H1 (cell line): ENCODE results near the gene TAF11L14. TPM values are rescaled to one million over a fixed set of nuclear protein-coding genes. Genes with fewer than 3 reads are reported as not detected.
"Not testable (repeated sequence)": the region's sequence is repeated elsewhere in the genome, so short reads cannot be mapped to it uniquely, and the experiment has no call there.

ENCODE experiments used
- CTCF ChIA-PET: fragments of 300-600 bp; sonication (Branson Sonifier 250); formaldehyde crosslinking; loops from one replicate; lab custom pipeline; 2021; ENCODE audit not compliant: partially characterized antibody; lab: Charles Lee
- POLR2A ChIA-PET: fragments of 300-600 bp; sonication (Branson Sonifier 250); formaldehyde crosslinking; loops from one replicate; lab custom pipeline; 2021; ENCODE audit warnings: inconsistent platforms; ENCODE audit not compliant: partially characterized antibody; lab: Charles Lee
- DNase-seq, 2 experiments: peaks; one replicate each; pipeline versions ENCODE4 v3.0.0 to v3.0.0-alpha.2; 2010 to 2022; ENCODE audit warnings: low spot score in 2 of 2, low read depth in 1 of 2, mixed read lengths in 1 of 2
- FAIRE-seq: peaks from 2 replicates; lab custom pipeline; 2011; peaks lifted over from hg19 to GRCh38; lab: Jason Lieb, UNC
- H2AFZ ChIP-seq: 2 replicates; pipeline ENCODE4 v1.8.1; 2012; ENCODE audit warnings: low read length, inconsistent platforms
- H2AK5ac ChIP-seq: 2 replicates; pipeline ENCODE4 v1.6.1; 2013; ENCODE audit warnings: low read depth, low read length
- H2BK120ac ChIP-seq: replicated peaks from 2 replicates; pipeline ENCODE3; 2013; ENCODE audit warnings: low read depth, low read length, inconsistent platforms
- H2BK12ac ChIP-seq: 2 replicates; pipeline ENCODE4 v1.6.1; 2013; ENCODE audit warnings: low read depth, low read length
- H2BK15ac ChIP-seq: 2 replicates; pipeline ENCODE4 v1.6.1; 2013; ENCODE audit warnings: low read length
- H2BK20ac ChIP-seq: 2 replicates; pipeline ENCODE4 v1.6.1; 2013; ENCODE audit warnings: low read length
- H2BK5ac ChIP-seq: 2 replicates; pipeline ENCODE4 v1.6.1; 2013; ENCODE audit warnings: low read depth, low read length
- H3K14ac ChIP-seq: 2 replicates; pipeline ENCODE4 v1.6.1; 2013; ENCODE audit warnings: inconsistent platforms; ENCODE audit not compliant: insufficient read length
- H3K18ac ChIP-seq: 2 replicates; pipeline ENCODE4 v1.6.1; 2013; ENCODE audit warnings: low read length; ENCODE audit errors: extremely low read depth
- H3K23ac ChIP-seq: 2 replicates; pipeline ENCODE4 v1.6.1; 2013; ENCODE audit warnings: inconsistent platforms; ENCODE audit not compliant: insufficient read length
- H3K23me2 ChIP-seq: 2 replicates; pipeline ENCODE4 v1.6.1; 2013; ENCODE audit warnings: low read depth, low read length
- H3K27ac ChIP-seq: 2 replicates; pipeline ENCODE4 v1.6.1; 2011; ENCODE audit warnings: low read depth, low read length, inconsistent platforms
- H3K27me3 ChIP-seq, 4 experiments: replicated peaks in 1 of 4; 1 replicate in 1 of 4; 2 replicates in 3 of 4; pipeline versions ENCODE4 v1.6.1 to v1.8.1; 2011 to 2013; ENCODE audit warnings: low read length in 3 of 4, mild to moderate bottlenecking in 3 of 4, inconsistent platforms in 2 of 4, mixed read lengths in 2 of 4, moderate library complexity in 1 of 4; ENCODE audit not compliant: control insufficient read depth in 3 of 4, insufficient read depth in 3 of 4; ENCODE audit errors: extremely low read depth in 1 of 4
- H3K36me3 ChIP-seq, 4 experiments: 2 replicates each; pipeline versions ENCODE4 v1.6.1 to v1.8.1; 2011 to 2013; ENCODE audit warnings: mild to moderate bottlenecking in 4 of 4, low read length in 3 of 4, moderate library complexity in 2 of 4, control low read depth in 1 of 4, inconsistent platforms in 1 of 4; ENCODE audit not compliant: insufficient read depth in 4 of 4, control insufficient read depth in 2 of 4
- H3K4ac ChIP-seq: replicated peaks from 2 replicates; pipeline ENCODE3; 2013; ENCODE audit warnings: low read length, low read depth, mixed read lengths, inconsistent platforms; ENCODE audit not compliant: insufficient read length
- H3K4me1 ChIP-seq, 4 experiments: replicated peaks in 1 of 4; 1 replicate in 1 of 4; 2 replicates in 3 of 4; pipeline versions ENCODE4 v1.6.1 to v1.8.1; 2011 to 2013; ENCODE audit warnings: low read length in 3 of 4, inconsistent platforms in 2 of 4, mixed read lengths in 1 of 4; ENCODE audit not compliant: insufficient read depth in 4 of 4, control insufficient read depth in 3 of 4
- H3K4me2 ChIP-seq, 2 experiments: 2 replicates each; pipeline versions ENCODE4 v1.6.1 to v1.8.1; 2011 to 2013; ENCODE audit warnings: low read depth in 2 of 2, low read length in 2 of 2, control low read depth in 1 of 2, inconsistent platforms in 1 of 2, mild to moderate bottlenecking in 1 of 2; ENCODE audit not compliant: insufficient read depth in 1 of 2
- H3K4me3 ChIP-seq, 4 experiments: fragments of 200-600, 300-600 bp in 1 of 4; sonication (generic), shearing (Covaris generic), sonication (Bioruptor Twin) in 1 of 4; 2 replicates each; pipeline versions ENCODE4 v1.5.1 to v1.8.1; 2011 to 2016; ENCODE audit warnings: low read length in 4 of 4, low read depth in 3 of 4, control low read depth in 2 of 4, inconsistent platforms in 2 of 4, mild to moderate bottlenecking in 2 of 4, mixed read lengths in 1 of 4, moderate library complexity in 1 of 4; ENCODE audit not compliant: insufficient read depth in 2 of 4; ENCODE audit errors: extremely low read depth in 1 of 4
- H3K56ac ChIP-seq: replicated peaks from 2 replicates; pipeline ENCODE3; 2013; ENCODE audit warnings: low read depth, mild to moderate bottlenecking, mixed read lengths, low read length, inconsistent platforms; ENCODE audit not compliant: insufficient read length
- H3K79me1 ChIP-seq: 2 replicates; pipeline ENCODE4 v1.6.1; 2013; ENCODE audit warnings: low read depth, low read length, control low read depth
- H3K79me2 ChIP-seq, 2 experiments: 2 replicates each; pipeline versions ENCODE4 v1.6.1 to v1.8.1; 2012 to 2013; ENCODE audit warnings: low read length in 2 of 2, mild to moderate bottlenecking in 2 of 2, inconsistent platforms in 1 of 2; ENCODE audit not compliant: insufficient read depth in 2 of 2, control insufficient read depth in 1 of 2
- H3K9ac ChIP-seq, 4 experiments: replicated peaks in 1 of 4; 1 replicate in 1 of 4; 2 replicates in 3 of 4; pipeline versions ENCODE4 v1.6.1 to v1.8.1; 2011 to 2013; ENCODE audit warnings: low read depth in 3 of 4, low read length in 3 of 4, control low read depth in 2 of 4, mild to moderate bottlenecking in 2 of 4, moderate library complexity in 2 of 4, inconsistent platforms in 1 of 4; ENCODE audit errors: extremely low read depth in 1 of 4
- H3K9me3 ChIP-seq, 2 experiments: 2 replicates each; pipeline versions ENCODE4 v1.6.1 to v1.8.1; 2012 to 2013; ENCODE audit warnings: mild to moderate bottlenecking in 2 of 2, moderate library complexity in 2 of 2, control low read depth in 1 of 2, inconsistent platforms in 1 of 2, low read depth in 1 of 2, low read length in 1 of 2, mixed read lengths in 1 of 2; ENCODE audit not compliant: insufficient read depth in 2 of 2
- H4K20me1 ChIP-seq, 2 experiments: replicated peaks in 1 of 2; 2 replicates each; pipeline versions ENCODE3 to v1.8.1; 2011 to 2013; ENCODE audit warnings: inconsistent platforms in 2 of 2, low read length in 2 of 2, mild to moderate bottlenecking in 1 of 2; ENCODE audit not compliant: insufficient read depth in 2 of 2, control insufficient read depth in 1 of 2
- H4K5ac ChIP-seq: 2 replicates; pipeline ENCODE4 v1.6.1; 2013; ENCODE audit warnings: low read length, low read depth, mixed read lengths, inconsistent platforms; ENCODE audit not compliant: insufficient read length
- H4K8ac ChIP-seq: 2 replicates; pipeline ENCODE4 v1.8.0; 2013; ENCODE audit warnings: mild to moderate bottlenecking, moderate library complexity, low read length, inconsistent platforms; ENCODE audit not compliant: insufficient read depth; ENCODE audit errors: extremely low read depth
- H4K91ac ChIP-seq: replicated peaks from 2 replicates; pipeline ENCODE3; 2013; ENCODE audit warnings: low read length, mixed read lengths, inconsistent platforms; ENCODE audit not compliant: insufficient read length
- WGBS, 2 experiments: shearing (Covaris generic) in 1 of 2; methylation state at CpG; one replicate each; pipeline versions ENCODE4 v1.1.6 to v1.1.7; 2013 to 2015; ENCODE audit warnings: low lambda C conversion rate in 2 of 2, mixed read lengths in 2 of 2, inconsistent platforms in 1 of 2, low coverage in 1 of 2, missing lambda C conversion rate in 1 of 2; ENCODE audit not compliant: insufficient replicate concordance in 2 of 2, insufficient coverage in 1 of 2, insufficient read length in 1 of 2; ENCODE audit errors: extremely low coverage in 1 of 2, missing lambda C conversion rate in 1 of 2; 5-methylcytosine and 5-hydroxymethylcytosine counted together
- polyA plus RNA-seq, 7 experiments: library from polyadenylated mRNA; depleted of rRNA in 3 of 7; stranded (reverse) in 5 of 7; unstranded in 2 of 7; fragments of >200 nt in 5 of 7; fragments of 200-250 nt in 2 of 7; gene quantifications; 1 replicate in 5 of 7; 2 replicates in 1 of 7; 4 replicates in 1 of 7; pipeline versions ENCODE4 v1.2.1 to v1.2.3, GENCODE V29; 2011 to 2013; ENCODE audit warnings: missing spikeins in 2 of 7, mixed read lengths in 2 of 7
- total RNA-seq: library from RNA; stranded (reverse); fragmentation: NEBNext Ultra II Directional; extraction: Animal tissue kit (Norgen Biotek cat#: 25700); gene quantifications from 2 replicates; pipeline ENCODE4 v1.2.1, GENCODE V29; 2021

Gene TAF11L14
- total and polyA plus RNA-seq, 2 of the 8 experiments (the other 6 are each of a cell fraction or from before 2014, with no cell fraction given), result not detected

DNA sequence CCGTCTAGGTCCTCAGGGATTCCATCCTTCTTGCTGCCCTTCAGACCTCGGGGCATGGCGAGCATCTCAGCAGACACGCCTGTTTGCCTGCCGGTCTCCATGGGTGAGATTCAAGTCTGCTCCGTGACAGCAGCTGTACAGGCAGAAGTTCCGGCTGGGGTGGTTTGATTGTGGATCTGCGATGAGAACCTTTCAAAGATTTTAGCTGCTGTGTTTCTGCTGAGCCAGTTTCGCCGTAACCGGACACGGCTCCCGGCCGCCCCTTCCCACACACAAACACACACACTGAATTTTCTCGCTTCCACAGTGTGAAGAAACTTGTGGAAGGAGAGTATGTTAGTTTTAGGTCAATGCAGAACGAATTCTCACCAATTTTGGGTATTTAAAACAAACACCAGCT lies 48.6 kb upstream of the TAF11L14 start, which contains the start of gene TAF11L7:
Gene TAF11L7 (minus strand): TSS at position 101 of the 400 bp plus-strand sequence.
- H2AK5ac ChIP-seq, DNase-seq, H2BK5ac ChIP-seq, H4K8ac ChIP-seq, H3K14ac ChIP-seq, H3K18ac ChIP-seq, H3K9me3 ChIP-seq, H2BK120ac ChIP-seq, H3K56ac ChIP-seq, H4K91ac ChIP-seq, CTCF ChIA-PET, H2BK20ac ChIP-seq, POLR2A ChIA-PET, H3K23ac ChIP-seq, H3K4me3 ChIP-seq, H3K4me1 ChIP-seq, H3K23me2 ChIP-seq, H3K9ac ChIP-seq, H3K79me2 ChIP-seq, H2BK12ac ChIP-seq, FAIRE-seq, H3K4me2 ChIP-seq, H3K36me3 ChIP-seq, H2AFZ ChIP-seq, H3K4ac ChIP-seq, H3K27ac ChIP-seq, H3K79me1 ChIP-seq, H3K27me3 ChIP-seq, H4K5ac ChIP-seq, H4K20me1 ChIP-seq, H2BK15ac ChIP-seq: not testable (repeated sequence)
- no CpG with 5 or more reads among the region's 16 CpGs for whole genome bisulfite sequencing, 2 experiments

- H2AFZ ChIP-seq, H3K9me3 ChIP-seq, H2BK5ac ChIP-seq, H4K91ac ChIP-seq, H2BK20ac ChIP-seq, H4K8ac ChIP-seq, POLR2A ChIA-PET, H3K56ac ChIP-seq, H2BK12ac ChIP-seq, H2AK5ac ChIP-seq, H3K23me2 ChIP-seq, H3K4me2 ChIP-seq, H4K20me1 ChIP-seq, H3K9ac ChIP-seq, FAIRE-seq, H3K4me3 ChIP-seq, H3K14ac ChIP-seq, H3K79me2 ChIP-seq, H4K5ac ChIP-seq, H3K79me1 ChIP-seq, CTCF ChIA-PET, H3K4ac ChIP-seq, H3K36me3 ChIP-seq, H3K18ac ChIP-seq, H3K27ac ChIP-seq, H2BK15ac ChIP-seq, H2BK120ac ChIP-seq, DNase-seq, H3K4me1 ChIP-seq, H3K23ac ChIP-seq, H3K27me3 ChIP-seq: not testable (repeated sequence)
- WGBS, 2 experiments, result no CpG with 5 or more reads among the region's 16 CpGs
Measured at GRCh38 chr5:17590860-17591259, 43.4 kb upstream of the TAF11L14 start, which contains the start of gene TAF11L8. TAF11L8 (minus strand) TSS chr5:17590960.
